Thyroid gland (tissue), 4 donors: Measurements from ENCODE around the gene SCMH1.

Source experiments
- POLR2A ChIP-seq, 2 donors: fragments of 450-650 bp; IDR thresholded peaks; one replicate each; pipeline ENCODE4 v1.6.1; 2017; ENCODE audit warnings: antibody characterized with exemption in 2 of 2, mild to moderate bottlenecking in 2 of 2, moderate library complexity in 1 of 2
- TF ChIP-seq, protein P1 (sequence below), 6 experiments: fragments of 200-600 bp in 3 of 6; fragments of 450-650 bp in 3 of 6; sonication (generic) in 3 of 6; IDR thresholded peaks; one replicate each; pipeline ENCODE4 v1.5.1; 2016 to 2019; ENCODE audit warnings: antibody characterized with exemption in 6 of 6, mild to moderate bottlenecking in 2 of 6, inconsistent platforms in 1 of 6, moderate library complexity in 1 of 6

GRCh38 chr1:41032147-41032546 is 210.0 kb downstream of the SCMH1 start:
- TF ChIP-seq, protein P1, sequence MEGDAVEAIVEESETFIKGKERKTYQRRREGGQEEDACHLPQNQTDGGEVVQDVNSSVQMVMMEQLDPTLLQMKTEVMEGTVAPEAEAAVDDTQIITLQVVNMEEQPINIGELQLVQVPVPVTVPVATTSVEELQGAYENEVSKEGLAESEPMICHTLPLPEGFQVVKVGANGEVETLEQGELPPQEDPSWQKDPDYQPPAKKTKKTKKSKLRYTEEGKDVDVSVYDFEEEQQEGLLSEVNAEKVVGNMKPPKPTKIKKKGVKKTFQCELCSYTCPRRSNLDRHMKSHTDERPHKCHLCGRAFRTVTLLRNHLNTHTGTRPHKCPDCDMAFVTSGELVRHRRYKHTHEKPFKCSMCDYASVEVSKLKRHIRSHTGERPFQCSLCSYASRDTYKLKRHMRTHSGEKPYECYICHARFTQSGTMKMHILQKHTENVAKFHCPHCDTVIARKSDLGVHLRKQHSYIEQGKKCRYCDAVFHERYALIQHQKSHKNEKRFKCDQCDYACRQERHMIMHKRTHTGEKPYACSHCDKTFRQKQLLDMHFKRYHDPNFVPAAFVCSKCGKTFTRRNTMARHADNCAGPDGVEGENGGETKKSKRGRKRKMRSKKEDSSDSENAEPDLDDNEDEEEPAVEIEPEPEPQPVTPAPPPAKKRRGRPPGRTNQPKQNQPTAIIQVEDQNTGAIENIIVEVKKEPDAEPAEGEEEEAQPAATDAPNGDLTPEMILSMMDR (IDR thresholded peaks at IDR 0.05) = no peak
- no peak for TF ChIP-seq POLR2A (IDR thresholded peaks at IDR 0.05)
